Hematopoietic multipotent progenitor cell treated with erythropoietin and hydrocortisone succinate and interleukin-3 and kit ligand, for 6 days (in vitro differentiated cells): Measurements from ENCODE around the gene UPK2.
"Not testable (repeated sequence)": the region's sequence is repeated elsewhere in the genome, so short reads cannot be mapped to it uniquely, and the experiment has no call there.

Experiments
- DNase-seq: peaks from one replicate; pipeline ENCODE4 v3.0.0-alpha.2; 2015

UPK2 gene

DNA sequence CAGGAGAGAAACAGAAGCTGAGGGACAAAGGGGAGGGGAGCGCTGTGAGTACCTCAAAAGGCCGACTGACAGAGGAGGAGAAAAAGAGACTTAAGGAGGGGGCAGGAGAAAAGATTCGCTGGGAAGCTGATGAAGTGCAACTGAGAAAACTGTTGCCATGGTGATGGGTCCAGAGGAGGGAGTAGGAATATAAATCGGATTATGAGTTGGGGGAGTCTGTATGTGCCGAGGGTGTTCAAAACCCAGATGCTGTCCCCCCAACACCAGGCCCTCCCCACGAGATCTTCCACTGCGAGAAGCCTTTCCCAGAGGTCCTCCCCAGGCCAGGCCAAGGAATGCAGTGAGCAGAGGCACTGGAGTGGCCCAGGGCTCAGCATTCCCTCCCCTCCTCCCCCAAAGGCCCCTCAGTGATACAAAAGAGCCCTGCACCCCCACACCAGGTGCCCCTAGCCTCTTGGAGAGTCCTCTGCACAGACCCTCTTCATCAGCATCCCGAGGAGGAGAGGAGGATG, 16.6 kb upstream of the UPK2 start:
- no peak for DNase-seq

DNA sequence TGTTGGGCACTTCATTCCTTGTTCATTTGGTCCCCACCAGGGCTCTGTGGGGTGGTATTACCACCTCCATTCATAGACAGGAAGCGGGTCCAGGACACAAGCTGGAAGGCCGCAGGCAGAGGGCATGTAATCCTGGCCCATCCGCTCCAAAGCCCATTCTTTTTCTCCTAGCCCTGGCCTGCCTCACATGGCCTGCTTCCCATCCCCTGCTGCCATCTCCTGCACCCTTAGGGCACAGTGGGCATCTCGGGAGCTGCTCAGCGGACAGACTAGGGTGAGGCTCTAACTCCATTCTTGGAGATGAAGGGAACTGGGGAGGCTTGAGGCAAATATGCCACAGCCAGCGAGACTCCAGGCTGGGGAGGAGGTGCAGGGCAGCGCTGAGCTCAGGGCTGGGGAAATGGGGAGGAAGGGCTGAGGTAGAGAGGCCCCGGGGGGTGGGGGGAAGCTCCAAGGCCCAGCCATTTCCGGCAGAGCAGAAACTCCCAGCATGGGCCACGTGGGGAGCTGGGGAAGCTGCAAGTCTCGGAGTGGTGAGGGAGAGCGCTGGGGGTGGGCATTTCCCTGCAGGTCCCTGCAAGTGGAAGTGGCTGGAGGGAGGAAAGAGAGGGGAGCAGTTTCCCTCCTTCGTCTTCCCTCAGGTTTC, 16.0 kb upstream of the UPK2 start:
- peak; percentile 55 for DNase-seq

DNA sequence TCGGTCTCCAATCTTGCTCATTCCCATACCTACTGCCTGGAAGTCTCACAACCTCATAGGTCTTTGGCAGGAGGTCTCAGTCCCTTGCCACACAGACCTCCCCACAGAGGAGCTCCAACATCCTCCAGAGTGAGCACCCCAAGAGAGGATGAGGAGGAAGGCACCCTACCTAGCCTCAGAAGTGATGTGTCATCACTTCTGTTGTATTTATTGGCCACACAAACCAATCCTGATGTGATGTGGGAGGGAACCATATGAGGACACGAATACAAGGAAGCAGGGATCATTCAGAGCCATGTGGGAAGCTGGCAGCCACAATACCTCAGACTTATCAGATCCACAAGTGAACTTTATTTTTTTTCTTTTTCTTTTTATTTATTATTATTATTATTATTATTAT, 9.0 kb upstream of the UPK2 start:
- no peak for DNase-seq

DNA sequence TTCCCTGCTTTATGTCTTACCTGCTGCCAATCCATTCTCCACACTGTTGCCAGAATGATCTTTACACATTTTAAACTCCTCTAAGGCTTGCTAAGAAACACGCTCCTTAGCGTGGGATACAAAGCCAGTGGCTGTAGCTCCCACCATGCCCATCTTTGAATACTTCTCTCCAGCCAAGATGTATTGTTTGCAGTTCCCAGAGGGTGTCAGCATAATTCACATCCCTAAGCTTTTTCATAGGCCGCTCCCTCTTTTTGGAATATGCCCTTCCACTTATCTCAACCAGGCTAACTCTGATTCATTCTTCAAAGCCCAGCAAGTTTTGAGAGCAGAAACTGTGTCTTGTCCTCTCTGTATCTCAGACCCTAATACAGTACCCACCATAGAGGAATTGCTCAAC, 8.1 kb upstream of the UPK2 start:
- no peak for DNase-seq

DNA sequence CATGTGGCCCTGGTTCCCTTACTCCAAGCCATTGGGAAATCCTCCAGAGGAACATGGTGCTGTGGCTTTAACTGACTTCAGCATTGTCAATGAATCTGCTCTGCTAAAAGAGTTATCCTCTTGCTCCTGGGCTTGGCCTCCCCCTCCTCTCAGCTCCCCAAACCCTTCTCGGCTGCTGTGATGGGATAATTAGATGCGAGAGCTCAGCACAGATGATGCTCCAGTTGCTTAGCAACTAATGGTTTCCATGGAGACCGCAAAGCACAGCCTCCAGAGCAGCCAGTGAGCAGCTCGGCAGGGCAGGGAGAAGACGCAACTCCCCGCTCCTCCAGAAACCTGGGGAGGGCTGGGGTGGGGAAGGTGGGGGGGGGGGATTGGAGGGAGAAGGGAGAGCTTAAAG, 2.8 kb upstream of the UPK2 start:
- no peak for DNase-seq

DNA sequence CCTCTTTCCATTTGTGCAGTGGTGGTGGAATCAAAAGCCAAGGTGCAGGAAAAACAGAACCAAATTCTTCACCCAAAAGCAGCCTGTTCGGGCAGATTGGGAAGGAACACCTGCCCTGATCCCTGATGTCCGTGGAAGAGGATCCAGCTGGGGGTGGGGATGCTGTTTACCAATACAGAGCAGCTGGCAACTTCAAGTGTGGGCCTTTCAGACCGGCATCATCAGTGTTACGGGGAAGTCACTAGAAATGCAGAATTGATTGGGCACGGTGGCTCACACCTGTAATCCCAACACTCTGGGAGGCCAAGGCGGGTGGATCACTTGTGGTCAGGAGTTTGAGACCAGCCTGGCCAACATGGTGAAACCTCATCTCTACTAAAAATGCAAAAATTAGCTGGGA, 2.1 kb upstream of the UPK2 start:
- DNase-seq = not testable (repeated sequence)

DNA sequence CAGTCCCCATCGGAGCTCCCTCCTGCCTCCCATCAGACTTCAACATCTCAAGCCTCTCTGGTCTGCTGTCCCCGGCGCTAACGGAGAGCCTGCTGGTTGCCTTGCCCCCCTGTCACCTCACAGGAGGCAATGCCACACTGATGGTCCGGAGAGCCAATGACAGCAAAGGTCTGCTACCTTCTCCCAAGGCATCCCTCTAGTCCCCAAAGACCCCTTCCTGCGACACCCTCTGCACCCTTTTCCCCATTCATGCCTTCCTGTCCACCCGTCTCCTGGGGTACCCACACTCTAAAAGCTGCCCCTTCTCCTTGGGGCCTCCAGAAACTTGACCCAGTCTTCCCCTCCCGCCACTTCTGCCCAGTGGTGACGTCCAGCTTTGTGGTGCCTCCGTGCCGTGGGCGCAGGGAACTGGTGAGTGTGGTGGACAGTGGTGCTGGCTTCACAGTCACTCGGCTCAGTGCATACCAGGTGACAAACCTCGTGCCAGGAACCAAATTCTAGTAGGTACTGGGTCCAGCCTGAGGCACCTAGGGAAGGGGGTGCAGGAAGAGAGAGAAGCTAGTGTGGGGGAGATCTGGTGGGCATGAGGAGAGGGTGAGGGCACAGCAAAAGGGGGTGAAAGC, 860 bp downstream of the UPK2 start:
- DNase-seq = no peak

DNA sequence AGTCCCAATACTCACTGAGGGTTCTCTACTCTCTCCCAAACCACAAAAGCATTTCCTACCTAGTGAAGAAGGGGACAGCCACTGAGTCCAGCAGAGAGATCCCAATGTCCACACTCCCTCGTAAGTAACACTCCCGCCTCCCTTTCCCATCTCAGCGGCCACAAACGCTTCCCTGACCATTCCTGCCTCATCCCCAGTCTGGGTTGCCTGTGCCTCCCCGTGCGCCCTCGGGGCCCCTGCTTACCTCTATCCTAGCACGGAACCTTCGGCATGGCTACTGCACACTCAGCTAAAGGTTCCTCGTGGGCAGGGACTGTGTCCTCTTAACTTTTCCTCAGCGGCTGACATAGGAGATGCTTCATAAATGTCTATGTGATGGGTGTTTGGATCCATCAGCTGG, 1.5 kb downstream of the UPK2 start:
- no peak for DNase-seq

DNA sequence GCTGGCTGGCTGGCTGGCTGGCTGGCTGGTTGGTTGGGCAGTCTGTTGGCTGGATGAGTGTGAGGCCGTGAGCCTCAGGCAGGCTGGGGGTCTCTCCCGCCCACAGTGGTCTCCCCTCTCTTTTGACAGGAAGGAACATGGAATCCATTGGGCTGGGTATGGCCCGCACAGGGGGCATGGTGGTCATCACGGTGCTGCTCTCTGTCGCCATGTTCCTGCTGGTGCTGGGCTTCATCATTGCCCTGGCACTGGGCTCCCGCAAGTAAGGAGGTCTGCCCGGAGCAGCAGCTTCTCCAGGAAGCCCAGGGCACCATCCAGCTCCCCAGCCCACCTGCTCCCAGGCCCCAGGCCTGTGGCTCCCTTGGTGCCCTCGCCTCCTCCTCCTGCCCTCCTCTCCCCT, 1.9 kb downstream of the UPK2 start:
- DNase-seq = no peak

DNA sequence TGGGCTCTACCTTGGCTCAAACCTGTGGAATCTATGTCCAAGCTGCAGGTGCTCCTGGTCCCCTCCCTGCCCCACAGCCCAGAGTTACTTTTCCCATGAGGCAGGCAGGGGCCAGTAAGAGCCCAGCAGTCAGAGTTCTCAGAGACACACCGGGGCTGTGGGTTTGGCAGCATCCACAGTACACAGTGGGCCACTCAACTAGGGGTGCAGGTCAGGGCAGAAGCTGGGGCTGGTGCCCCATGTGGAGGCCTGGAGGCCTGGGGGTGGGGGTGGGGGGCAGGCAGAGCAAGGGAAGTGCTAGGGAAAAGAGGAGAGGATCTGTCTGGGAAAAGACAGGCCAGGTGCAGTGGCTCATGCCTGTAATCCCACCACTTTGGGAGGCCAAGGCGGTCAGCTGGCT, 2.5 kb downstream of the UPK2 start:
- no peak for DNase-seq

DNA sequence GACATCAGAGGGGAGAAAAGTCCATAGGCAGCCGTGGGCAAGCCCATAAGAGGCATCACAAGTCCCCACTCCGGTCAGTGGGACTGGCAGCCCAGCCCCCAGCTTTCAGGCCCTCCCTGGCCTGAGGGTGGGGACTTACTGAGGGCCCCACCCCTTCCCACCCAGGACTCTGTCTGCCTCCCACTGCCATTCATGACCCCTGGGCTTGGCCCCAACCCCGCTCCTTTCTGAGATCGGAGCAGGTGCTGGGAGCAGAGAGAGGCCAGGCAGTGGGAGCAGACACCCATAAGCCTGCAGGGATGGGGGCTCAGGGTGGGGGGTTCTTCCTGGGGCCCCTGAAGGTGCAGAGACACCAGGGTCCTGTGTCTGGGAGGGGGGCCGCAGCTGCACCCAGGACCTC, 5.1 kb downstream of the UPK2 start:
- DNase-seq = no peak

DNA sequence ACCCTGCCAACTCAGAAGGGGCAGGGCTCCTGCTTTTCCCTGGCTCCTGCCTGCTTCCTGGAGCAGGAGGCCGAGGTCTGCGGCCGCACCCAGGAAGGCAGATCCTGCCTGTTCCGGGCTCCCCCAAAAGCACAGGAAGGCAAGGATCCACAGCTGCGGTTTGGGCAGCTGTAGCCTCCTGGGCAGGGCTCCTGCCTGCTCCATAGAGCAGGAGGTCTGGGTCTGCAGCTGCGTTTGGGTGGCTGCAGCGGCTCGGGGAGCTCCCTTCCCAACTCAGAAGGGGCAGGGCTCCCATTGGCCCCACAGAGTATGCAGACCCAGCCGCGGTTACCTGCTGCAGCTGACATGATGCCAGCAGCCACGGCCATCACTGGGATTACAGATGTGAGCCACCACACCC, 5.5 kb downstream of the UPK2 start:
- no peak for DNase-seq

DNA sequence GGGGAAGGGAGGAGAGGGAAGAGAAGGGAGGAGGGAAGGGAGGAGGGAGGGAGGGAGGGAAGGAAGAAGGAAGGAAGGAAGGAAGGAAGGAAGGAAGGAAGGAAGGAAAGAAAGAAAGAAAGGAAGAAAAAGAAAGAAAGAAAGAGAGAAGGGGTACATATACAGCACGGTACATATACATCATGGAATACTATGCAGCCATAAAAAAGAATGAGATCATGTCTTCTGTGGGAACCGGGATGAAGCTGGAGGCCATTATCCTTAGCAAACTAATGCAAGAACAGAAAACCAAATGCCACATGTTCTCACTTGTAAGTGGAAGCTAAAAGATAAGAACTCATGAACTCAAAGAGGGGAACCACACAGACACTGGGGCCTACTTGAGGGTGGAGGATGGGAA, 13.4 kb downstream of the UPK2 start:
- DNase-seq = not testable (repeated sequence)

DNA sequence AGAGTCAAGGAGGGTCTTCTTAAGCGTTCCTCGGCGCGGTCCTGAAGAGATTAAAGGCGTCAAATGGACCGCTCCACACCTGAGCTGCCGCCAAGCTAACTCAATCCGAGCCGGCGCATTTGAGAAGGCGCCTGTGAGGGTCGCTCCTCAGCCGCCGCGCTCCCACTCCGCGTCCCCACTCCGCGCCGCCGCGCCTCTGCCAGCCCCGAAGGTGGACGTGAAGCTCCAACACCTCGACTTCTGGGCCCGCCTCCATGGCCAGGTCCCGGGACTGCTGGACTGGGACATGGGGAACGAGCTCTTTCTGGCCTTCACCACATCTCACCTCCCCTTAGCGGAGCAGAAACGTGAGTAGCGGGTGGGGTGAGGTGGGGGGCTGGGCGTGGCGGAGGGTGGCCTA, 15.5 kb downstream of the UPK2 start, which contains the start of gene FOXR1:
FOXR1 (plus strand) TSS at position 116 of the 400 bp plus-strand sequence; CDS start at position 287, 171 bp downstream.
- DNase-seq = no peak

DNA sequence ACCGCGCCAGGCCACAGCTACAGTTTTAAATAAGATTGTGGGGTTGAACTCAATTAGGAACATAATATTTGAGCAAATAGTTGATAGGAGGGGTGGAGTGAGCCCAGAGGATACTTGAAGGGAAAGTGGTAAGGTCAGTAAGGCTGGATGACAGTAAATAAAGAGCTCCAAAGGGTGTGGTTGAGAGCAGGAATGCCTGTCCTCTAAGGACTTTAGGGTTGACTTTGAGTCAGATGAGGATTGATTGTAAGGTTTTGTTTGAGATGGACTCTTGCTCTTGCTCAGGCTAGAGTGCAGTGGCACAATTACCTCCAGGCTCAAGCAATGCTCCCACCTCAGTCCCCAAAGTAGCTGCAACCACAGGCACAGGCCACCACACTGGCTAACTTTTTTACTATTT, 17.9 kb downstream of the UPK2 start:
- DNase-seq = no peak

DNA sequence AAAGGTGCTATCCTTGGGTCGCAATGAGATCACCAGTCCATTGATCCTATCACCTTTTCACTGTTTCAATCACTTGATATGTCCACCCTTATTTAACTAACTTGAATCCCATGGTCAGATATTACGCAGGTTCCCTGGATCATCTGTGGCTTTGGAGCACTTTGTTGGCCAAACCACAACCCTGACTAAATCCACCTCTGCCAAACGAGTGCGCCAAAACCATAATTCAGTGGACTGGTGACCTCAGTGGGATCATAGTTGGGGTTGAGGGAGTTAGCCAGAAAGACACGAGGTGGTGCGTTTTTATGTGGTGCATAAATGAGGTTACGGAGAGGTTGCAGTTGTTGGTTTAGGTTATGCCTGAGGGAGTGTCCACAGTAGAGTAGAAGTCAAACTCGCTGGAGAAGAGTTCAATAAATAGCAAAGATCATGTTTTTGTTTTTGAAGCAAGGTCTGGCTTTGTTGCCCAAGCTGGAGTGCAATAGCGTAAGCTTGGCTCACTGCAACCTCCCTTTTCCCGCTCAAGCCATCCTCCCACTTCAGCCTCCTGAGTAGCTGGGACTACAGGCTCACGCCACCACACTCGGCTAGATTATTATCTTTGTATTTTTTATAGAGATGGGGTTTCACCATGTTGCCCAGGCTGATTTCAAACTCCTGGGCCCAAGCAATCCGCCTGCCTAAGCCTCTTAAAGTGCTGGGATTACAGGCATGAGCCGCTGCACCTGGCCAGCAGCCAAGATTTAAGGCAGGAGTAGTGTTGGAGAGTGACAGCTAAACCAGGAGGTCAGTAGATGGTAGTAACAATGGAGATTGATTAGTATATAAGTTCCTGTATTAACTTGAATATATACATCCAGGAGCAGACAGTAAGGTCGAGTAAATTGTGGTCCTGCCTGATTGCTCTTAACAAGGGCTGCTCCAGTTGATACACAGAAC, 19.9 kb downstream of the UPK2 start:
- DNase-seq = no peak

DNA sequence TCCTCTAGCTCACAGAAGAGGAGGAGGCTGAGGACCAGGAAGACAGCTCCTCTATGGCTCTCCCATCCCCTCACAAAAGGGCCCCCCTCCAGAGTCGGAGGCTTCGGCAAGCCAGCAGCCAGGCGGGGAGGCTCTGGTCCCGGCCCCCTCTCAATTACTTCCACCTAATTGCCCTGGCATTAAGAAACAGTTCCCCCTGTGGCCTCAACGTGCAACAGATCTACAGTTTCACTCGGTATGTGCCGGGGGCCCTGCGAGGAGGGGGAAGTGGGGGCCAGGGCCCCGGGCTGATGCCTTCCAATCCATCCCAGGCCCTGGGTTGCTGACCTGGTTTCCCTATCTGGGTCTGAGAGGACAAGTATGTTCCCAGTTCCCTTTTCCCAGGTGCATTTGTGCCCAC, 23.3 kb downstream of the UPK2 start:
- DNase-seq = peak; percentile 20

DNA sequence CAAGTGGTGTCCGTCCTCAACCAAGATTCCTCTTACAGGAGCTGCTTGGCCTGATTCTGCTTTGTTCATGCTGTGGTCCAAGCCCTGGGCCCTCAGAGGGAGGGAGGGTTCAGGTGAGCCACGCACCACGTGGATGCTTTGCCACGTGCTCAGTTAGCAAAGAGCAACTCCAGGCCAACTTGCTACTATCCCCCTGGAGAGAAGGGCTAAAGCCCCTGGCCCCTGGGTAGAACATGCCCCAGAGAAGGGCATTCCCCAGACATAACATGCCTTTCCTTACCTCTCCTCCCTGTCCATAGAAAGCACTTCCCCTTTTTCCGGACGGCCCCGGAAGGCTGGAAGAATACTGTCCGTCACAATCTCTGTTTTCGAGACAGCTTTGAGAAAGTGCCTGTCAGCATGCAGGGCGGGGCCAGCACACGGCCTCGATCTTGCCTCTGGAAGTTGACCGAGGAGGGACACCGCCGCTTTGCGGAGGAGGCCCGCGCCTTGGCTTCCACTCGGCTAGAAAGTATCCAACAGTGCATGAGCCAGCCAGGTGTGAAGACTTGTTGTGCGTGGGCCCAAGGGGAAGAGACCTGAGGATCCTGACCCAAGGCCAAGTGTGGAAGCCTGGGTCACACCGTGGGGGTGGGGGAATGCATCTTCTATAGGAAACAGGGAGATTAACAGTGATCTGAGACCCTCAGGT, 24.2 kb downstream of the UPK2 start:
- DNase-seq = peak; percentile 29

DNA sequence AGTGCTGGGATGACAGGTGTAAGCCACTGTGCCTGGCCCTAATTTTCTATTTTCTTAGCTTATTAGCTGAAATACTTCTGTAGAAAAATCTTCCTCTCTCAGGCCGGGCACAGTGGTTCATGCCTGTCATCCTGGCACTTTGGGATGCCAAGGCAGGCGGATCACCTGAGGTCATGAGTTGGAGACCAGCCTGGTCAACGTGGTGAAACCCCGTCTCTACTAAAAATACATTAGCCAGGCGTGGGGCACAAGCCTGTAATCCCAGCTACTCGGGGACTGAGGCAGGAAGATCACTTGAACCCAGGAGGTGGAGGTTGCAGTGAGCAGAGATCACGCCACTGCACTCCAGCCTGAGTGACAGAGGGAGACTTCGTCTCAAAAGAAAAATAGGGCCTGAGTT, 28.2 kb downstream of the UPK2 start:
- DNase-seq = not testable (repeated sequence)

DNA sequence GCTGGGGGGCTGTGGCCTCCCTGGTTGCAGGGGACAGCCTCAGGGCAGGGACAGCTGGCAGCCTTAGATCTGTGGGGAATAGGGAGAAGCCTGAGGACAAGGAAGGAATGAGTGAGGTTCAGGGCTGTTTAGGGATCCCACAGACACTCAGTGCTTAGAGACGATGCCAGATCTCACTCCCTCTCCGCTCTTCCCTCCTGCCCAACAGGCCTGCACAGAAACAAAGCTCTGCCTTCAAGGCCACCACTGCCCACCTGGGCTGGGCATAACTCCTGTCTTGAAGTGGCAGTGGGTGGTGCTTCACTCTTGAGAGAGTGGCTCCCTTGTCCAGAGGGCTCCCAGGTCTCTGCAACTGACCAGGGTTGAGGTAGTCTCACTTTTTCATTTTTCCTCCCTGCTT, 28.7 kb downstream of the UPK2 start:
- DNase-seq = no peak

DNA sequence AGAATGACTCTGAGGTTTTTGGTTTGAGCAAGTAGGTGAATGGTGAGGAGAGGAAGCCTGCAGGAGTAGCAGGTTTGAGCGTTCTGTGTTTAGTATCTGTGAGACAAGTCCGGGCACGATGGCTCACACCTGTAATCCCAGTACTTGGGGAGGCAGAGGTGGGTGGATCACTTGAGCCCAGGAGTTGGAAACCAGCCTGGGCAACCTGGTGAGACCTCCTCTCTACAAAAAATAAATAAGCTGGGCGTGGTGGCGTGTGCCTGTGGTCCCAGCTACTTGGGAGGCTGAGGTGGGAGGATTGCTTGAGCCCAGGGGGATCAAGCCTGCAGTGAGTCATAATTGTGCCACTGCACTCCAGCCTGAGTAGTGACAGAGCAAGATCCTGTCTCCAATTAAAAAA, 32.2 kb downstream of the UPK2 start:
- DNase-seq = no peak

DNA sequence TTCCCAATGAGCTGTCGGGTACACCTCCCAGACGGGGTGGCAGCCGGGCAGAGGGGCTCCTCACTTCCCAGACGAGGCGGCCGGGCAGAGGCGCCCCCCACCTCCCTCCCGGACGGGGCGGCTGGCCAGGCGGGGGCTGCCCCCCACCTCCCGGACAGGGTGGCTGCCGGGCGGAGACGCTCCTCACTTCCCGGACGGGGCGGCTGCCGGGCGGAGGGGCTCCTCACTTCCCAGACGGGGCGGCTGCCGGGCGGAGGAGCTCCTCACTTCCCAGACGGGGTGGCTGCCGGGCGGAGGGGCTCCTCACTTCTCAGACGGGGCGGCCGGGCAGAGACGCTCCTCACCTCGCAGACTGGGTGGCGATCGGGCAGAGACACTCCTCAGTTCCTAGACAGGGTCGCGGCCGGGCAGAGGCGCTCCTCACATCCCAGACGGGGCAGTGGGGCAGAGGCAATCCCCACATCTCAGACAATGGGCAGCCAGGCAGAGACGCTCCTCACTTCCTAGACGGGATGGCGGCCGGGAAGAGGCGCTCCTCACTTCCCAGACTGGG, 35.5 kb downstream of the UPK2 start:
- not testable (repeated sequence) for DNase-seq
